Measurements from ENCODE around the gene ZFP57.
A peak's percentile ranks its signal among the peaks of the same experiment; 100 is the strongest.

ZFP57 gene

GRCh38 chr6:29680904-29681303 is at the start of gene ZFP57:
TSS of gene ZFP57 (minus strand) at chr6:29681152. CDS start at chr6:29677003, 4,149 bp downstream.
- no peak for DNase-seq (ENCODE audit: low read depth in 2 of 2)

GRCh38 chr6:29730575-29731126 is 49.7 kb upstream of the ZFP57 start:
- DNase-seq (ENCODE audit: low read depth in 2 of 2) = no peak

GRCh38 chr6:29729774-29730328 is 48.9 kb upstream of the ZFP57 start:
- no peak for DNase-seq (ENCODE audit: low read depth in 2 of 2)

GRCh38 chr6:29728875-29729270 is 47.9 kb upstream of the ZFP57 start:
- DNase-seq (ENCODE audit: low read depth in 2 of 2) = no peak

GRCh38 chr6:29728173-29728874 is 47.4 kb upstream of the ZFP57 start:
- DNase-seq (ENCODE audit: low read depth in 2 of 2) = no peak

GRCh38 chr6:29727637-29728036 is 46.7 kb upstream of the ZFP57 start:
- DNase-seq (ENCODE audit: low read depth in 2 of 2) = no peak

GRCh38 chr6:29726571-29727194 is 45.7 kb upstream of the ZFP57 start:
- no peak for DNase-seq (ENCODE audit: low read depth in 2 of 2)

GRCh38 chr6:29726001-29726400 is 45.0 kb upstream of the ZFP57 start:
- DNase-seq (ENCODE audit: low read depth in 2 of 2) = no peak

GRCh38 chr6:29724937-29725869 is 44.3 kb upstream of the ZFP57 start:
- no peak for DNase-seq (ENCODE audit: low read depth in 2 of 2)

GRCh38 chr6:29723666-29724588 is 43.0 kb upstream of the ZFP57 start:
- DNase-seq (ENCODE audit: low read depth in 2 of 2) = peak; percentile 64 to 70

- DNase-seq (ENCODE audit: low read depth in 2 of 2) = peak; percentile 62 to 74
Observed at GRCh38 chr6:29723262-29723665, 42.3 kb upstream of the ZFP57 start, which contains the start of gene HLA-F. TSS of gene HLA-F (plus strand) at chr6:29723434. CDS start at chr6:29723464, 30 bp downstream.

- no peak for DNase-seq (ENCODE audit: low read depth in 2 of 2)
Observed at GRCh38 chr6:29720863-29721262, 39.9 kb upstream of the ZFP57 start.

- no peak for DNase-seq (ENCODE audit: low read depth in 2 of 2)
Observed at GRCh38 chr6:29710281-29710941, 29.5 kb upstream of the ZFP57 start.

GRCh38 chr6:29709188-29709587 is 28.2 kb upstream of the ZFP57 start:
- DNase-seq (ENCODE audit: low read depth in 2 of 2) = no peak

GRCh38 chr6:29708432-29709179 is 27.7 kb upstream of the ZFP57 start:
- no peak for DNase-seq (ENCODE audit: low read depth in 2 of 2)

- no peak for DNase-seq (ENCODE audit: low read depth in 2 of 2)
Observed at GRCh38 chr6:29705389-29706231, 24.7 kb upstream of the ZFP57 start.

- peak; percentile 43 to 64 for DNase-seq (ENCODE audit: low read depth in 2 of 2)
Observed at GRCh38 chr6:29702519-29703103, 21.7 kb upstream of the ZFP57 start.

Measured in activated CD8-positive, alpha-beta memory T cell treated with anti-CD3 and anti-CD28 coated beads for 4 hours (primary cell).